RPMI7951 (cell line): Measurements from ENCODE around the gene FSTL3. TPM values are rescaled to one million over a fixed set of nuclear protein-coding genes. Genes with fewer than 3 reads are reported as not detected.
"Not testable (repeated sequence)": the region's sequence is repeated elsewhere in the genome, so short reads cannot be mapped to it uniquely, and the experiment has no call there.

Experiments
- DNase-seq: peaks from one replicate; pipeline ENCODE4 v3.0.0-alpha.2; 2012; ENCODE audit warnings: low read depth
- total RNA-seq: library from RNA; depleted of rRNA; stranded (reverse); fragments of >200 nt; shearing (Covaris generic); gene quantifications from 2 replicates; pipeline ENCODE4 v1.2.3, GENCODE V29; 2014; rRNA removed

Gene FSTL3
- 4.4 and 19.8 TPM in 2 replicates for total RNA-seq

- DNase-seq: no peak
Measured at GRCh38 chr19:676339-677105, at the start of gene FSTL3. Gene FSTL3, plus strand, starts transcription at chr19:676392. Its CDS starts 32 bp downstream, at chr19:676424.

GRCh38 chr19:626566-626965, 49.6 kb upstream of the FSTL3 start:
- DNase-seq: not testable (repeated sequence)

DNA sequence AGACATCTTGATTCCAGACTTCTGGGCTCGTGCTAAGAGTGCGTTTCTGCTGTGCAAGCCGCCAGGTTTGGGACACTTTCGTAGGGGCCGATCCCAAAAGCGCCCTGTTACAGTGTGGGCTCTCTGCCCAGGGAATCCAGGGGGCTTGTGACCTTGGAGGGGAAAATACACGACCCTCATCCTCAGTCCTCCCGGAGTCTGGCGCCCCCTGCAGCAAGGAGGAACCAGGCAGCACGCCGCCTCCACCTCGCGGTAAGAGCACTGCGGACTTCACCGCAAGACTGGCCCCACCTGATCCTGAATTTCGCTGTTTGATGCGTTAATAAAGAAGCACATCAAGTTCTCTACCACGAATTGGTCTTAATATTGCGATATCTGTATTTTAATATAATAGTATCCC, 48.0 kb upstream of the FSTL3 start:
- no peak for DNase-seq

GRCh38 chr19:629515-629914, 46.7 kb upstream of the FSTL3 start:
- not testable (repeated sequence) for DNase-seq

- no peak for DNase-seq
Measured at GRCh38 chr19:629961-630714, 46.1 kb upstream of the FSTL3 start.

- DNase-seq: peak; percentile 72
Measured at GRCh38 chr19:632579-633067, 43.6 kb upstream of the FSTL3 start.

- peak; percentile 97 for DNase-seq
Measured at GRCh38 chr19:633068-633785, 43.0 kb upstream of the FSTL3 start, which contains the start of gene POLRMT. Gene POLRMT, minus strand, starts transcription at chr19:633537. Its CDS starts 25 bp downstream, at chr19:633512.

DNA sequence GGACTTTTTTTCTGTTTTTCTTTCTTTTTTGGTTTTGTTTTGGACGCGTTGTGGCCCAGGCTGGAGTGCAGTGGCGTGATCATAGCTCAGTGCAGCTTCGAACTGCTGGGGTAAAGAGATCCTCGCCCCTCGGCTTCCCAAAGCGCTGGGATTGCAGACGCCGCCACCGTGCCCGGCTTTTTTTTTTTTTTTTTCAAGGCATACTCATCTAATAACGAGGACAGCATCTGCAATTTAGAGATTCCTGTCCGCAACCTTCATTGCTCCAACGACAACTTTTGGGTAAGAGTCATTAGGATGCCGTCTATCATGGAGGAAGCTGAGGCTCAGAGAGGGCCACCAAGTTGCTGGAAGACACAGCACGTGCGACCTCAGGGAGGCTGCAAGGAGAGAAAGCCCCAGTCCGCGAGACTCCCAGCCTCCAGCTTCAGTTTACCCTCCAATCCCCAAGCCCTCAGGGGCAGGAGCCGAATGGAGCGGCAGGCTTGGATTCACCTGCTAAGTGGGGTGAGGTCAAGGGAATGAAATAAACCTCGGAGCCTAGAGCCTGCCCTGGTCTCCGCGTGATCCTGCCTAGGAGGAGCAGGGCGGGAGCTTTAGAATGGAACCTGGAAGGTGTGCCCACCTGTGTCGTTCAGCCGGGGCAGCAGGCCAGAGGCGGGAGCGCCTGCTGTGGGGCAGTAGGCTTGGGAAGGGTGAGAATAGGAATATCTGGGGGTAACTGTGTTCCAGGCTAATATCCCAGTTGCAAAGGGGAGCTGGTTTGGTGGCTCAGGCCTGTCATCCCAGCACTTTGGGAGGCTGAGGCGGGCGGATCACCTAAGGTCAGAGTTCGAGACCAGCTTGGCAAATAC, 42.2 kb upstream of the FSTL3 start:
- DNase-seq: no peak

DNA sequence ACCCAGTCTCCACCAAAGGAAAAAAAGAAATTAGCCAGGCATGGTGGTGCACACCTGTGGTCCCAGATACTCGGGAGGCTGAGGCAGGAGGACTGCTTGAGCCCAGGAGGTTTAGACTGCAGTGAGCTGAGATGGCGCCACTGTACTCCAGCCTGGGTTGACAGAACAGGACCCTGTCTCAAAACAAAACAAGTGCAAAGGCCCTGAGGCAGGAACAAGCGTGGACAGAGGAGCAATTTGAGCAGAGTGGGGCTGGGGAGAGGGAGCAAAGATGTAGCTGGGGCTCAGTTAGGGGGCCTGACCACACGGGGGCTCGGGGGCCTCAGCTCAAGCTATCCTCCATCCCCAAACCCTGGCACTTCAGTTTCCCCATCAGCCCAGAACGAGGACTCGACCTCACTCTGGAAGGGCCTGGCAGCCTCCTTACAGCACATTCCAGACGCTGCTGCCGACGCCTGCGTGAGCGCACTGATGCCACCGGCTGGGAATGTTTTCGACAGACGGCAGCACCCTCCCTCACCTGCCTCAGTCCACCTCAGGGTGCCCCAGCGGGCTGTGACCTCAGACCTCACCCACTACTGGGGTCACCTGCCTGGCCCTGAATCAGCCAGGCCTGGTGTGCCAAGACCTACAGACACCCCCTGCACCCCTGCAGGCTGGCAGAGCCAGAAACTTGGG, 41.1 kb upstream of the FSTL3 start:
- no peak for DNase-seq

- no peak for DNase-seq
Measured at GRCh38 chr19:638906-639252, 37.3 kb upstream of the FSTL3 start.

- DNase-seq: peak; percentile 88
Measured at GRCh38 chr19:639253-640160, 36.7 kb upstream of the FSTL3 start, which contains the start of gene FGF22. Gene FGF22, plus strand, starts transcription at chr19:639879. Its CDS starts 47 bp downstream, at chr19:639926.

DNA sequence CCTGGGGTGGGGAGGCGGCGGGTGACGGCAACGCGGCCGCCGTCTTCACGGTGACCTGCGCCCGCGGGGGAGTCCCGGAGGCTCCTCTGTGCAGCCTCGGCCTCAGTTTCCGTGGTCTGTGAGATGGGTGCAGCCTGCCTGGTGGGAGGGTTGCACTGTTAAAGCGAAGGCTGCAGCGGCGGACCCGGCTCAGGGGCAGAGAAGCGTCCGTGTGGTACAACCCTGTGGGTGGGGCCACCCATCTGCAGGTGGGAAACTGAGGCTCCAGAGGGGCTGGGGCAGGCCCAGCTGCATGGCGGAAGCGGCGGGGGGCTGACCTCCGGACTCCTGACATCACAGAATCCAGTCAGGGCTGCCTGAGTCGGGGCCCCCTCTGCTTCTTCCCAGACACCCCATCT, 36.0 kb upstream of the FSTL3 start:
- no peak for DNase-seq

- no peak for DNase-seq
Measured at GRCh38 chr19:640606-641189, 35.5 kb upstream of the FSTL3 start.

- peak; percentile 53 for DNase-seq
Measured at GRCh38 chr19:641702-642101, 34.5 kb upstream of the FSTL3 start.

- DNase-seq: no peak
Measured at GRCh38 chr19:642767-643727, 33.1 kb upstream of the FSTL3 start.

- no peak for DNase-seq
Measured at GRCh38 chr19:643736-644135, 32.5 kb upstream of the FSTL3 start.

GRCh38 chr19:644363-644762, 31.8 kb upstream of the FSTL3 start:
- no peak for DNase-seq

DNA sequence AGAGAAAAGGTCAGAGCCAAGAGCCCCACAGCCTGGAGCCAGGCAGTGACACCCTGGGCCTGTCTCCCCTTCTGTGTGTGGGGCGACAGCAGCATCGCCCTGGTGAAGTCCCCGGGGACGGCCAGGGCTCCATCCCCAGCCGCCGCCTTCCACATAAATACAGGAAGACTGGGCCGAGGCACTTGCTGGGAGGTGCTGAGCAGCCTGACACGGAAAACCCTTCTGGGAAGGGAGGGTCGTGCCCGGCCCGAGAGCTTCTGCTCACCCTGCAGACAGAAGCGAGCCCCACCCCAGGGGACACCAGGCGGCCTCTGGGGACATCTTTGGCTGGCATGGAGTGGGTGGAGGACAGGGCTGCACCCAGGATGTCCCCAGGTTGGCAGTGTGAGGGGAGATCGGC, 31.4 kb upstream of the FSTL3 start:
- no peak for DNase-seq
